Renal cortex interstitium (tissue), 11 donors: Measurements from ENCODE around the gene PHACTR1. TPM values are rescaled to one million over a fixed set of nuclear protein-coding genes. Genes with fewer than 3 reads are reported as not detected.
"Not testable (repeated sequence)": the region's sequence is repeated elsewhere in the genome, so short reads cannot be mapped to it uniquely, and the experiment has no call there.

ENCODE experiments used
- DNase-seq, 11 donors: peaks; one replicate each; pipeline ENCODE4 v3.0.0-alpha.2; 2013; ENCODE audit warnings: low read depth in 9 of 11, low spot score in 4 of 11; ENCODE audit errors: extremely low read depth in 1 of 11
- polyA plus RNA-seq, 3 donors: library from polyadenylated mRNA; unstranded; fragments of 120-200 nt; gene quantifications; one replicate each; pipeline ENCODE4 v1.2.1, GENCODE V29; 2013; ENCODE audit not compliant: insufficient read length in 3 of 3

PHACTR1 gene
- polyA plus RNA-seq, 3 donors: 13.6 to 23.2 (median 15.0) TPM

GRCh38 chr6:13101409-13101808, 384.8 kb downstream of the PHACTR1 start:
- no peak for DNase-seq

- no peak for DNase-seq
Measured at GRCh38 chr6:13101985-13102384, 385.4 kb downstream of the PHACTR1 start.

DNA sequence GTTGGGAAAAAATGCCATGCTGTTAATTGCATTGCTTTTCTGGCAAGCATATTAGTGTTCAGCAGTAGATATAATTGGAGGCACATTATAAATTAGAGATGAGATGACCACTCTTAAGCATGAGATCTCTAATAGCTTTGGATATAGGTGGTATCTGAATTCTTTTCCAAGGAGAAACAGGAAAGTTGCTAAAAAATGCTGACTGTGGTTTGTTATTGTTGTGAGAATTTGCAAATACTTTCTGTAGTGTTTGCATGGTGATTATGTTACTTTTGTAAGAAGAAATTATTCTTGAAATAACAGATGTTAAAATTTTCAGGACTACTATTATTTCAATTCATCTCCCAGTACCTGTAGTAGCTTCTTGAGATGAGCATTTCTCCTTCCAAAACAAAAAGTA, 386.6 kb downstream of the PHACTR1 start:
- DNase-seq: no peak

- DNase-seq: no peak
Measured at GRCh38 chr6:13105139-13105538, 388.6 kb downstream of the PHACTR1 start.

GRCh38 chr6:13112921-13113320, 396.4 kb downstream of the PHACTR1 start:
- DNase-seq: no peak

DNA sequence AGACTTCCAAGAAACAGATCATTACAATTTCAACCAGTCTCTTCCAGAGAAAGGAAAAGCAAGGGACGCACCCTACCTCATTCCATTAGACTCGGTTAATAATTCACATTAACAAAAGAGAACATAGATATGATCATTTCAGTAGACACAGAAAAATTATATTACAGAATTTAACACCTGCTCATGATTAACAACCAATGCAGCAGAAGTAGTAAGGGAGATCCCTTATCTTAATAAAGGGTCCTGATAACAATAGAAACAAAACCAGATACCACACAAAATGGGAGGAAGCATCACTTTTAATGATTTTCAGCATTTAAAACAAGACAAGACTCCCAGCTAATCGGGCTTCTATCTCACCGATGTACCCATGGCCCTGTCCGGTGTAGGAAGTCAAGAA, 396.8 kb downstream of the PHACTR1 start:
- DNase-seq: no peak

GRCh38 chr6:13113981-13114593, 397.5 kb downstream of the PHACTR1 start:
- DNase-seq: peak in 10 of 11 donors; percentile 25 to 73 (median 56)

DNA sequence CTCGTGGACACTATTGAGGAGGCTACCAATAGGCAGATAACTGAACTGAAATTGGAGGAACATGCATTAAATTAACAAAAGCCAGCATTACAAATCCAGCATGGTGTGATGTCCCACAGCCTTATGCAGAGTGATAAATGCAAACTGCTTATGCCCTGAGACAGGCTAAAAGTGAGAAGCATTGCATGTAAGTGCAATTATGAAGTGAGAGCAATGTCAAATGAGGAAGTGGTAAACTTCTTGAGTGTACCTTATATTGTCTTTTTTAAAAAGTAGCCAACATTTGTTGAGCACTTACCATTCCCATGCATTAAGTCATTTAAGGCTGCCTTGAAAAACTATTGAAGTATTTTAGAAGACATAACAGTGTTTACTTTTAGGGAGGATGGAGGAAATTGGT, 399.6 kb downstream of the PHACTR1 start:
- no peak for DNase-seq

DNA sequence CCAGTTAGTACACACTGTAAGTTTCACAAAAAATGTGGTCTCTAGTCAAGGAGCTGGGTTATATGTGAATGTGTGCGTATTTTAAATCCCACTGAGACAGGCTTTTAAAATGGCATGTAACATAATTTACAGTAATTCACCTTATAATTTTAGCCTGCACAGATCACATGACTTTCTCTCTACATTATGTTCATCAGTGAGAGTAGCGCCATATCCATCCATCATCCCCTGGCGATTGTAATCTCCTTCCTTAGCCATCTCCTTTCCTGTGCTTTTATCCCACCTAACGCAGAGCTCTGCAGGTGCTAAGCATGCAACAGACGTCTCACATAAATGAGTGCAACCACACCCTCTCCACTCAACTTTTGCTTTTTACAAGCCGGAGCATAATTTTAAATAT, 401.0 kb downstream of the PHACTR1 start:
- DNase-seq: no peak

GRCh38 chr6:13119549-13119948, 403.0 kb downstream of the PHACTR1 start:
- DNase-seq: no peak

DNA sequence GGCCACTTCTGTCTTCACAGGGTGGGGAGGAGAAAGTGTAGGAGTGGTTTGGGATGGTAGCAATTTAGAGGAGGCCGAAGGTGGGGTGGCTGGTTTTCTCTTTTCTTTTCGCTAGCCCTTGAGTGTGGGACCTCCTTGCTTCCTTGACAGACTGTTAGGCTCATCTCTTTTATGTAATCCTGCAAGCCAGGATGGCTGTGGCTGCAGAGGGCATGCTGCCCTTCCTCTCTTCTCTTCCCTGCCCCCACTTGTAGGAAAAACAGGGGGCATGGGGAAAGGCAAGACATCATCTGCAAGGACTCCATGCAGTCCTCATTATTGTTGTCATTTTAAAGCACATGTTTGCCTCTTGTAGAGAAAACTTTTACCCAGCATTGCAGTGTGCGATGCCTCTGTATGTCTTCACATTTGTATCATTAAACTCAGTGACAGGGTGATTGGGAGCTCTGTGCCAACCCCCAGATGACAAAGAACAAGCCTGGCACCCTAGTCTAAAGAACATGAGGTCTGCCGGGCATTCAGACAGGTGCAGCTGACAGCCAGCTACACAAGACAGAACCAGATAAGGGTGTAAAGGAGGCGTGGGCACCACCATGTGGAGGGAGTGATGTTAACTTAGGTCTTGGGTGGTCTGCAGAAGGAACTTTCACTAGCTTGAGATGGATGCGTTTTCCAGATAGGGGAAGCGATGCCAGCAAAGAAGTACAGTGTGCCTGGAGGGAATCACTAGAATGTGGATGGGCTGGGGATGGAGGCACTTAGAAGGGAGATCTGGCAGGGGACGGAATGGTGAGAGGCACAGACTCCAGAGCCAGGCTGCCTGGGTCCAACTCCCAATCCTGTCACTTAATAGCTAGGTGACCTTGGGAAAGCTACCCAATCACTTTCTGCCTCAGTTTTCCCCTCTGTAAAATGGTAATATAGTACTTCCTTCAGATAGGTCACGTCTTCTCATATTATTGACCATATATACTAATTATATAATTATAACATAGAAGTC, 404.2 kb downstream of the PHACTR1 start:
- DNase-seq: peak in 1 of 11 donors; percentile 20

DNA sequence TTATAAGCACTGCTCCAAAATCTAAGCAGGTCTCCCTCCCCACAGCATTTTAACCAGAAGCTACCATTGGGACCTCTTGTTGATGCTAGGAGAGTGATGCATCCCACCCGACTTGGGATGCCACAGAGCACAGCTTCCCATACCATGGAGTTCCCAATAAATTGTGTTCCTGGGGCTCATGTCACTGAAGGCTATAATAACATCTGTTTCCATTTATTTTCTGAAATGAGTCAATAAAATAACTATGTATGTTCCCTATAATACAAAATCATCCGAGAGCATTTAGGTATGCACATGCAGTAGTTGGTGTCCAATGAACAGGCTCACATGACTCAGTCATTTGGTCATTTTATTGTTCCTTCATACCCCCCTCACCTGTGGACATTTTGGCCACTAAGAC, 407.6 kb downstream of the PHACTR1 start:
- no peak for DNase-seq

- DNase-seq: no peak
Measured at GRCh38 chr6:13125841-13126240, 409.3 kb downstream of the PHACTR1 start.

- DNase-seq: no peak
Measured at GRCh38 chr6:13131935-13132661, 415.5 kb downstream of the PHACTR1 start.

DNA sequence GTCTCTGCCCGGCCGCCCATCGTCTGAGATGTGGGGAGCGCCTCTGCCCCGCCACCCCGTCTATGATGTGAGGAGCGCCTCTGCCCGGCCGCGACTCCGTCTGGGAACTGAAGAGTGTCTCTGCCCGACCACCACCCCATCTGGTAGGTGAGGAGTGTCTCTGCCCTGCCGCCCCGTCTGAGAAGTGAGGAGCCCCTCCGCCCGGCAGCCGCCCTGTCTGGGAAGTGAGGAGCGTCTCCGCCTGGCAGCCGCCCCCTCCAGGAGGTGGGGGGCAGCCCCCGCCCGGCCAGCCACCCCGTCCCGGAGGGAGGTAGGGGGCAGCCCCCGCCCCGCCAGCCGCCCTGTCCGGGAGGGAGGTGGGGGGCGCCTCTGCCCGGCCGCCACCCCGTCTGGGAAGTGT, 417.3 kb downstream of the PHACTR1 start:
- DNase-seq: not testable (repeated sequence)

- no peak for DNase-seq
Measured at GRCh38 chr6:13135152-13135551, 418.6 kb downstream of the PHACTR1 start.

DNA sequence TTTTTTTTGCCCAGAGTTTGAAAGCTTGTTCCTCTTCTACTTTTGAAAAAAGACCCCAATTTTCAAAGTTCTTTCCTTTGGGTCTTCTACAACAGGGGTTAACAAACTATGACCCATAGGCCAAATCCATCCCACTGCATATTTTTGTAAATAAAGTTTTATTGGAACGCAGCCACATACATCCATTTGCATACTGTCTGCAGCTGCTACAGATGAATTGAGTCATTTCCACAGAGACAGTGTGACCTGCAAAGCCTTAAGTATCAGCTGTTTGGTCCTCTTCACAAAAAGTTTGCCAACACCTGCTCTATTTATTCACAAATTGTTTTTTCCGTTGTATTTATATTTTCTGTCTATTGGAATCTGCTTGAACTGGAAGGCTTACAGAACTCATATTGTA, 422.6 kb downstream of the PHACTR1 start:
- DNase-seq: no peak

GRCh38 chr6:13140980-13141379, 424.4 kb downstream of the PHACTR1 start:
- DNase-seq: no peak

- DNase-seq: no peak
Measured at GRCh38 chr6:13141387-13141786, 424.8 kb downstream of the PHACTR1 start.

GRCh38 chr6:13142611-13143010, 426.0 kb downstream of the PHACTR1 start:
- DNase-seq: no peak
